Suprapubic skin (tissue), 3 donors: Measurements from ENCODE around the gene CEL.

ENCODE experiments used
- POLR2A ChIP-seq, 2 donors: fragments of 450-650 bp; IDR thresholded peaks; one replicate each; pipeline ENCODE4 v1.6.1; 2017; ENCODE audit warnings: antibody characterized with exemption in 2 of 2, mild to moderate bottlenecking in 2 of 2, moderate library complexity in 2 of 2
- TF ChIP-seq, protein P1 (sequence below), 2 donors: fragments of 200-600 bp in 1 of 2; fragments of 450-650 bp in 1 of 2; sonication (generic) in 1 of 2; IDR thresholded peaks; one replicate each; pipeline ENCODE4 v1.5.1; 2016 to 2019; ENCODE audit warnings: antibody characterized with exemption in 2 of 2, mild to moderate bottlenecking in 1 of 2, moderate library complexity in 1 of 2

- TF ChIP-seq, protein P1, sequence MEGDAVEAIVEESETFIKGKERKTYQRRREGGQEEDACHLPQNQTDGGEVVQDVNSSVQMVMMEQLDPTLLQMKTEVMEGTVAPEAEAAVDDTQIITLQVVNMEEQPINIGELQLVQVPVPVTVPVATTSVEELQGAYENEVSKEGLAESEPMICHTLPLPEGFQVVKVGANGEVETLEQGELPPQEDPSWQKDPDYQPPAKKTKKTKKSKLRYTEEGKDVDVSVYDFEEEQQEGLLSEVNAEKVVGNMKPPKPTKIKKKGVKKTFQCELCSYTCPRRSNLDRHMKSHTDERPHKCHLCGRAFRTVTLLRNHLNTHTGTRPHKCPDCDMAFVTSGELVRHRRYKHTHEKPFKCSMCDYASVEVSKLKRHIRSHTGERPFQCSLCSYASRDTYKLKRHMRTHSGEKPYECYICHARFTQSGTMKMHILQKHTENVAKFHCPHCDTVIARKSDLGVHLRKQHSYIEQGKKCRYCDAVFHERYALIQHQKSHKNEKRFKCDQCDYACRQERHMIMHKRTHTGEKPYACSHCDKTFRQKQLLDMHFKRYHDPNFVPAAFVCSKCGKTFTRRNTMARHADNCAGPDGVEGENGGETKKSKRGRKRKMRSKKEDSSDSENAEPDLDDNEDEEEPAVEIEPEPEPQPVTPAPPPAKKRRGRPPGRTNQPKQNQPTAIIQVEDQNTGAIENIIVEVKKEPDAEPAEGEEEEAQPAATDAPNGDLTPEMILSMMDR (IDR thresholded peaks at IDR 0.05): no peak
- no peak for TF ChIP-seq POLR2A (IDR thresholded peaks at IDR 0.05)
Observed at GRCh38 chr9:133064241-133065069, 2.7 kb downstream of the CEL start.
